Measurements from ENCODE around the gene CHMP4B.

GRCh38 chr20:33901132-33901523 is 90.0 kb downstream of the CHMP4B start:
- TF ChIP-seq, protein P1, sequence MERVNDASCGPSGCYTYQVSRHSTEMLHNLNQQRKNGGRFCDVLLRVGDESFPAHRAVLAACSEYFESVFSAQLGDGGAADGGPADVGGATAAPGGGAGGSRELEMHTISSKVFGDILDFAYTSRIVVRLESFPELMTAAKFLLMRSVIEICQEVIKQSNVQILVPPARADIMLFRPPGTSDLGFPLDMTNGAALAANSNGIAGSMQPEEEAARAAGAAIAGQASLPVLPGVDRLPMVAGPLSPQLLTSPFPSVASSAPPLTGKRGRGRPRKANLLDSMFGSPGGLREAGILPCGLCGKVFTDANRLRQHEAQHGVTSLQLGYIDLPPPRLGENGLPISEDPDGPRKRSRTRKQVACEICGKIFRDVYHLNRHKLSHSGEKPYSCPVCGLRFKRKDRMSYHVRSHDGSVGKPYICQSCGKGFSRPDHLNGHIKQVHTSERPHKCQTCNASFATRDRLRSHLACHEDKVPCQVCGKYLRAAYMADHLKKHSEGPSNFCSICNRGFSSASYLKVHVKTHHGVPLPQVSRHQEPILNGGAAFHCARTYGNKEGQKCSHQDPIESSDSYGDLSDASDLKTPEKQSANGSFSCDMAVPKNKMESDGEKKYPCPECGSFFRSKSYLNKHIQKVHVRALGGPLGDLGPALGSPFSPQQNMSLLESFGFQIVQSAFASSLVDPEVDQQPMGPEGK (CRISPR knock-in tag; IDR thresholded peaks at IDR 0.05; ENCODE audit: borderline replicate concordance) = no peak
- TF ChIP-seq ZNF70 (CRISPR knock-in tag; IDR thresholded peaks at IDR 0.05) (no peak), POU6F1 (CRISPR knock-in tag; IDR thresholded peaks at IDR 0.05; ENCODE audit: borderline replicate concordance, low read depth) (no peak), RARB (CRISPR knock-in tag; IDR thresholded peaks at IDR 0.05) (no peak), ESRRG (CRISPR knock-in tag; IDR thresholded peaks at IDR 0.05) (no peak), ISL1 (CRISPR knock-in tag; IDR thresholded peaks at IDR 0.05) (no peak), CREB5 (CRISPR knock-in tag; IDR thresholded peaks at IDR 0.05; ENCODE audit: low read depth) (no peak)
